Stimulated activated CD4-positive, alpha-beta T cell treated with anti-CD3 and anti-CD28 coated beads, Interleukin-2, amount 100 ng/mL, for 4 hours (primary cell): Measurements from ENCODE around the gene PLAGL2.
"Not testable (repeated sequence)": the region's sequence is repeated elsewhere in the genome, so short reads cannot be mapped to it uniquely, and the experiment has no call there.

Experiments
- DNase-seq: peaks from one replicate; pipeline ENCODE4 v3.0.0-alpha.2; 2020; ENCODE audit warnings: low read depth

Gene PLAGL2

DNA sequence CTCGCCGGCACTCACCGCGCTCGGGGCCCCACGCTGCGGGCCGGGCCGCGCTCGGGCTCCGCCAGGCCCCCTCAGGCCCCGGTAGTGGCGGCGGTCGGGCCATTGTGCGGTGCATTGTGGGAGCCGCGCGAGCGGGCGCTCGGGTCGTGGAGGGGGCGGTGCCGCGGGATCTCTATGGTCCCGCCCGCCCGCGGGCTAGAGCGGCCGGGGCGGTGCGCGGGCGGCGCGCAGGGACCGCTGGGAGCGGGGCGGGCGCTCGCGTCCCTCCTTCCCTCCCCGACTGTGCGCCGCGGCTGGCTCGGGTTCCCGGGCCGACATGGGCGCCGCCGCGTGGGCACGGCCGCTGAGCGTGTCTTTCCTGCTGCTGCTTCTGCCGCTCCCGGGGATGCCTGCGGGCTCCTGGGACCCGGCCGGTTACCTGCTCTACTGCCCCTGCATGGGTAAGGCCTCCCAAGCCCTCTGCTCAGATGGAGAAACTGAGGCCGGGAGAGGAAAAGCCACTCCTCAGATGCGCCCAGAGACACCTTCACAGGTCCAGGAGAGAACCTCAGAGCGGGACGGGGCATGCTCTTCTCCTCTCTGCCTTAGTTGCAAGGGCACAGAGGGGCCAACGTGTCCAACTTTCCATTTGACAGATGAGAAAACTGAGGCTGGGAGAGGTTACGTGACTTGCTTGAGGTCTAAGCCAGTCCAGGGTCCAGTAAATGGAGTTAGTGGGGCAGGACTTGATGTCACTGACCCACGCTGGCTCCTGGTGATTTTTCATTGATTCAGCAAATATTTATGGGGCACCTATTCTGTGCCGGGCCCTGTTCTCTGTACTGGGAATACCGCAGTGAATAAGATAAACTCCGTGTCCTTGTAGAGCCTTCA, at the start of gene PLAGL2, which contains the start of gene POFUT1:
PLAGL2 (minus strand) TSS at position 118 of the 873 bp plus-strand sequence. CDS start 5,565 bp downstream, outside the sequence.
POFUT1 (plus strand) TSS at position 255 of the 873 bp plus-strand sequence; CDS start at position 317, 62 bp downstream.
- DNase-seq: peak; percentile 87

- DNase-seq: peak; percentile 74
These were observed 44.6 kb upstream of the PLAGL2 start for GRCh38 chr20:32252189-32252588.

DNA sequence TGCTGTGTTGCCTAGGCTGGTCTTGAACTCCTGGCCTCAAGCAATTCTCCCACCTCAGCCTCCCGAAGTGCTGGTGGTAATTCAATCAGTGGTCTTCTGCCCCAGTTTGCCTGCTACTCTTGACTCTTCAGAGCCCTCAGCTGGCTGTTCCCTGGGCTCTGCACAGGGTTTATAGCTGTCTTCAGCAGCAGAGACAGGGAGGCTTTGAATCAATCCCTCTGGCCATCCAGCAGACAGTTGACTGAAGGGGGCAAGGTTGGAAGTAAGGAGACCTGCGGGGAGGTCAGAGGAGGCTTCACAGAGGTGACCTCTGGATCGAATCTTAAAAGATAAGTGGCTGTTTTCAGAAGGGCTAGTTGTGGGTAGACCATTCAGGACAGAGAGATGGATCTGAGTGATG, 43.9 kb upstream of the PLAGL2 start:
- no peak for DNase-seq

GRCh38 chr20:32249030-32249738, 41.6 kb upstream of the PLAGL2 start:
- DNase-seq: peak; percentile 28

DNA sequence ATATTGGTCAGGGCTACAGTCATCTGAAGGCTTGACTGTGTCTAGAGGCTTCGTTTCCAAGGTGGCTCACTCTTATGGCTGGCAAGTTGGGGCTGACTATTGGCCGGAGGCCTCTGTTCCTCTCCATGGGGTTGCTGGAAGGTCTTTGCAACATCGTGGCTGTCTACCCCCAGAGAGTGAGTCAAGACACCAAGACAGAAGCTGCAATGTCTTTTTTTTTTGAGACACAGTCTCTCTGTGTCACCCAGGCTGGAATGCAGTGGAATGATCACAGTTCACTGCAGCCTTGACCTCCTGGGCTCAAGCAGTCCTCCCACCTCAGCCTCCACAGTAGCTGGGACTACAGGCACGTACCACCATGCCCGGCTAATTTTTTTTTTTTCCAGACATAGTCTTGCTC, 40.5 kb upstream of the PLAGL2 start:
- DNase-seq: no peak

- not testable (repeated sequence) for DNase-seq
These were observed 38.7 kb upstream of the PLAGL2 start for GRCh38 chr20:32246208-32246607.

DNA sequence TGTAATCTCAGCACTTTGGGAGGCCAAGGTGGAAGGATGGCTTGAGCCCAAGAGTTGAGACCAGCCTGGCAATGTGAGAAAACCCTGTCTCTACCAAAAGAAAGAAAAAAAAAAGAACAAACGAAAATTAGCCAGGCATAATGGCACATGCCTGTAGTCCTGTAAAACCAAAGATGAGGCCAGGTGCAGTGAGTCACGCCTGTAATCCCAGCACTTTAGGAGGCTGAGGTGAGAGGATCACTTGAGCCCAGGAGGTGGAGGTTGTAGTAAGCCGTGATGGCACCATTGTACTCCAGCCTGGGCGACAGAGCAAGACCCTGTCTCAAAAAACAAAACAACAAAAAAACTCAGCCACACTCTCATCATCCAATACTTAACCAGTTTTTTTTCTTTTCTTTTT, 37.4 kb upstream of the PLAGL2 start:
- DNase-seq: no peak

DNA sequence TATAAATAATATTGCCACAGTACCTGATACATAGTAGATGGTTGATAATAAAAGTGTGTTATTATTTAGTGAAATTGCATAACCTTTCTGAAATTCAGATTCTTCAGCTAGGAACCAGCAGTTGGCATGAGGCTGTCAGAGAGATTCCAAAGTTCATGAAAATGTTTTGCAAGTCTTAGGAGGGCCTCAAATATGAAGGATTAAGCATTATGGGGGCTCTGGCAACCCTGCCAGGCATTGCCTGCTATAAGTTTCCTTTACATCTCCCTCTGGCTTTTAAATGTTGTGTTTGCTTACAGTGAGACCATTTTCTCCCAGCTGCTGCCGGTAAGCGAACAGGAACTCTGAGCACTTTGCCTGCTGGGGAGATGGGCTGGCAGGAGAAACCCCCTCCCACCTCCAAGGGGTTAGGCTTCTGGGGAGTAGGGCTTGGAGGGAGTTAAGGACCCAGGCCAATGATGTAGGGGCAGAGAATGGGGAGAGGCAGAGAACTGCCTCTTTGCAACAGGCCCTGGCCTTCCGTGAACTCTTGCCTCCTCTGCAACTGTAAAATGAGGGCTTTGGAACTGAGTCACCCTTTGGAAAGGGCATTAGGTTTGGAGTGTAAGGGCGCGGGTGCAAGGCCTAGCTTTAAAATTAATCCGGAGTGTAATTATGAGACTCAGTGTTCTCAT, 36.7 kb upstream of the PLAGL2 start:
- DNase-seq: no peak

DNA sequence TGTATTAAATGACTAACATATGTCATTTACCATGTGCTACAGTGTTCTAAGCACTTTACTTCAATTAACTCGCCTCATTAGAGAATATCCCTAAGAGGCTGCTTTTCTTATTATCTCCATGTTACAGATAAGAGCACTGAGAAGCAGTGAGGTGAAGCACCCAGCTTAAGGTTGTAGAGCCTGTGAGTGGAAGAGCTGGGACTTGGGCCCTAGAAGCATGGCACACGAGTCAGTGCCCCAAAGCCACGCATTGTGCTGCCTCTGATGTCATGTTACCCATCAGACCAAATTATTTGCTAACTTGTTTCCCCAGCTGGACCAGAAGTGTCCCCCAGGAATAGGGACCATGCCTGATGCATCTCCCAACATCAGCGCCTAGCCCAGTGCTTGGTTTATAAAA, 34.3 kb upstream of the PLAGL2 start:
- DNase-seq: no peak

DNA sequence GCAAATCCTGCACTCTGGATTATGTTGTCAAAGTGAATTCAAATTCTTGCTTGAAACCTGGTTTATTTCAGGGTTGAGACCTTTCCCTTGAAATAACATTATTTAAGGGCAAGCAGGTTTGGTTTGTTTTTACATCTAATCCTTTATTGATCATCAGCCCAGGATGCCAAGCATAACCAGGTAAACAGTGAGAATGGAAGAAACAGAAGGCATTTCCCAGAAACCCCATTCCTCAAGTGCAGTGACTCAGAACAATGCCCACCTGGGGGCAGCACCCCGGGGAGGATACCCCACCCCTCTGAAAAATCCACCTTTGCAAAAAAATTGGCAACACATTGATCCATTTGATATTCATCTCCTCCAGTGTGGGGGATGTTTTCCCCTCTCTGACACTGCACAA, 32.7 kb upstream of the PLAGL2 start:
- DNase-seq: no peak

DNA sequence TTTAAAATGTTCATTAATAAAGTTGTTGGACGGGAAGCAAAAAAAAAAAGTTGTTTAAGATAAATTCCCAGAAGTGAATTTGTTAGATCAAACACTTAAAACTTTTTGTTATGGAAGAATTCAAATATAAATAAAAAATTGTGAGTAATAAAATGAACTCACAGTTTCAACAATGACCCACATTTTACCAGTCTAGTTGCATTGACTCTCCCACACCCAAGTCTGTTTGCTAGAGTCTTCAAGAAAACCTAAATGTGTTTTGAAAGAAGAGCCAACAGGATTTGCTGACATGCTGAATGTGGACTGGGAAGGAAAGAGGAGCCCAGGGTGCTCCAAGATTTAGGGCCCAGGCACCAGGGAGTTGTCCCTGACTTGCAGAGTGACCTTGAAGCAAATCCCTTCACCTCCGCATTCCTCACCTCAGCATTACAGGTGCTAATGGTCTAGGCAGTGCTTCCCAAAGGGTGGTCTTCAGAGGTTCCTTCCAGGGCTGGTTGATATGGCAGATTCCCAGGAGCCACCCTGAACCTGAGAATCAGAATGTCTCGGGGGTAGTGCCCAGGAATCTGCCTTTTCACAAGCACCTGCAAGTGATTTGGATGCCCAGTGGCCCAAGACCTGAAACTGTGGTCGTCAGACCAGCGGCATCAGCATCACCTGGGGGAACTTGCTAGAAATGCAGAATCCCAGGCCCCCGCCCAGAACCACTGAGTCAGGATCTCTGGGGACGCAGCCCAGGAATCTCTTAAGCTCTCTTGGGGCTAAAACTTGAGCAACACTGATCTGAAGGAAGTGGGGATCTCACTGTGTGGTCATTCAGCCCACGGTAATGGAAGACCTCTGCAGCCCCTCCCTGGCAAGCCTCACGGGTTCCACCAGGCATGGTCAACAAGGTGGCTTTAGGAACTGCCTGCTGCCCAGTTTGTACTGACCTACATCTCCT, 31.2 kb upstream of the PLAGL2 start:
- DNase-seq: no peak

- DNase-seq: no peak
These were observed 29.9 kb upstream of the PLAGL2 start for GRCh38 chr20:32237419-32237818.

DNA sequence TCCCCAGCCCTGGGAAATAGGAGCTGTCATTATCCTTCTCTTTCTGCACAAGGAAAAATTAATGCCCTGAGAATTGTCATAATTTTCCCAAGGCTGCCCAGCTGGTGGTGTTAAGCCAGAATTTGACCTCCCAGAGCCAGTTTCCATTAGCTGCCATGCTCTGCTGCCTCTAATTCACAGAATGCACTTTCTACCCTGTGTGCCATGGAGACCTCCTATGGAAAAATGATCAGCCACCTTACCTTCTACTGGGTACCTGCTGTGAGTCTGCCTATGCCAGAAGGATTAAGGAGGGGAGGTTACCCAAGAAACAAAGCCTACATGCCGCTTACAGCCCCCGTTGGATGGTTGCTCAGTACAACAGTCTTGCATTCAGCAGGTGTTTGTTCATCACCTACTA, 29.3 kb upstream of the PLAGL2 start:
- DNase-seq: no peak

GRCh38 chr20:32236048-32236533, 28.5 kb upstream of the PLAGL2 start:
- no peak for DNase-seq

DNA sequence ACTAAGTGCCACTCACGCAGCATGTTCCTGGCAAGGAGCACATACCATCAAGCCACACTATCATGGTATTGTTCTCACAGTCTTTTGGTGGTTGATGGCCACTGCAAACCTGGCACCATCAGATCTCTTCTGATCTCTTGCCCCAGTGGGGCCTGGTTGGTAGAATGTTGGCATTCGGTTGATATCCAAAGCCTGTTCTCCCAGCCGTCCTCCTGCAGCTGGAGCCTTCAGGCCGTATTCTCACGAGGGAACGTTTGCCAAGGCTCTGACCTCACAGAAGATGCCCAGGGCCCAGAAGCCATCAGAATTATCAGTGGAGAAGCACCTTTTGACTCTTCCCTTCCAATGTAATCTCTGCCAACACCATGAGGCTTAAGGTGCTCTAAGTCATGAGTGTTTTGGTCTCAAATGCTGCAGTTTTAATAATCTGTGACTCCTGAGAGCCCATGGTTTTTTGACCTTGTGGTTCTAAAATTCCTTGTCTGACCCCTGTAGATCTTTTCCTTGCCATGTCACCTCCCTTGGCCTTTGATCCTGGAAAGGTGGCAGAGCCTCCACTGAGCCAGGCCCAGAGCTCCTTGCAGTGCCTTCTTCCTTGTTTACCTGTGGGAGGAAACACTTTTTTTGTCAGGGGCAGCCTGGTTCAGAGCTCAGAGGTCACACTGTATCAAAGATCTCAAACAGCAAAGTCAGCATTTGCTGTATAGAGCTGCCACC, 27.9 kb upstream of the PLAGL2 start:
- no peak for DNase-seq

DNA sequence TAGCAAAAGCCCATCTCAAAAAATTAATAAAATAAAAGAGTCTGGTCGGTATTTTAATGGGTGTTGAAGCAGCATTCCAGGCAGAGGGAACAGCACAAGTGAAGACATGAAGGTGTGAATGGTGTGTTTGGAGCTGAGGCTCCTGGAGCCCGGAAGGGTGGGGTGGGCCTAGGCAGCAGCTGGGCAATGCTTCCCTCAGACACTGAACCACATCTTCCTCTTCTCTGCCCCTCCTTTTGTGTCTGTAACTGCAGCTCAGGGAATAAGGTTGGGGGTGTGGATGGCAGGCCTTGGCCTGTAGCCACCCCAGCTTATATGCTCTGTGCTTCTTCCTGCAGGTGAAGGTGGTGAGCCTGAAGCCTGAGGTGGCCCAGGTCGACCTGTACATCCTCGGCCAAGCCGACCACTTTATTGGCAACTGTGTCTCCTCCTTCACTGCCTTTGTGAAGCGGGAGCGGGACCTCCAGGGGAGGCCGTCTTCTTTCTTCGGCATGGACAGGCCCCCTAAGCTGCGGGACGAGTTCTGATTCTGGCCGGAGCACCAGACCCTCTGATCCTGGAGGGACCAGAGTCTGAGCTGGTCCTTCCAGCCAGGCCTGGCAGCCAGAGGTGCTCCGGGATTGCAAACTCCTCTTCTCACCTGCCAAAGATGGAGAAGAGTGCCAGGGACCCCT, 26.7 kb upstream of the PLAGL2 start:
- no peak for DNase-seq

DNA sequence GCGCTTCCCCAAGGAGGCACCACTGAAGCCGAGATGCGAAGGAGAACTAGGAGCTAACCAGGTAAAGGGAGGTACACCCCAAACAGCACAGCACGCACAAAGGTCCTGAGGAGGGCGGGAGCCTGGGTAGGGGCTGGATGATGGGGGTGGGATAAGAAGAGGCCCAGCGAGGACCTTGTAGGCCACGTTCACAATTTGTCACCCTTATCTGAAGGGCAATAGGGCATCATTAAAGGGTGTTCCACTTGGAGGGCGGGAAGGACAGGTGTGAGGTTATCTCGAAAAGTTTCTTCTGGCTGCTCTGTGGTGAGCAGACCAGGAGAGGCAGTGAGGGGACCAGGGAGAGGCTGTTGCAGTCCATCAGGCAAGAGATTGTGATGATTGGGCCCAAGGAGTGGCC, 25.7 kb upstream of the PLAGL2 start:
- no peak for DNase-seq

DNA sequence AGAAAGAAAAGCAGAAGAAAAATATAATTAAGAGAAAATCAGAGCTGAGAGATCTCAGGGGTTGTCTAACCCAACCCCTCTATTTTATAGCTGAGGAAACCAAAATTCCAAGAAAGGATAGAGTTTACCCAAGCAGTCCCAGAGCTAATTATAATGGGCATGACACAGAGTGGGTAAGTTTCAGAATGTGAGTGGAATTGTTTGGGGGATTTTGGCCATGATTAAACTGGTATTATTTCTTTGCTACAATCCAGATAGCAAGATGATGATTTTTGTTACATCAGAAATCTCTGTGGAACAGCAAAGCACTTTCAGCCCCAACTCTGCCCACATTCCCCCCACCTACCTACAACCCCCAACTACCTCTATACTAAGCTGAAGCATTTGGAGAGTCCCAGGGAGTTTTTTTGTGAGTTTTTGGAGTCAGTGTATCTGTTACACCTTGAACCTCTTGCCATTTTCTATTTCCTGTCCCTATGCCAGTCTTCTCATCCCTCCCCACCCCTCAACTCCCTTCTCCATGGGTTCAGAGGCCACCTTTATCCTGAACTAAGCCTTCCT, 24.9 kb upstream of the PLAGL2 start:
- no peak for DNase-seq

- DNase-seq: peak; percentile 9
These were observed 24.3 kb upstream of the PLAGL2 start for GRCh38 chr20:32231847-32232246.

- DNase-seq: no peak
These were observed 23.7 kb upstream of the PLAGL2 start for GRCh38 chr20:32231245-32231644.
